HEK293 (cell line): ENCODE data around the gene FXR1.

Experiments used
- BCL11B ChIP-seq: fragments of 450-650 bp; formaldehyde crosslinking; IDR thresholded peaks from 2 replicates; pipeline ENCODE4 v1.5.1; 2016; ENCODE audit warnings: low read depth, missing biosample characterization, missing genetic modification characterization
- CTCF ChIP-seq: fragments of 450-650 bp; formaldehyde crosslinking; IDR thresholded peaks from 2 replicates; pipeline ENCODE4 v1.5.1; 2016; ENCODE audit warnings: missing biosample characterization, missing genetic modification characterization
- HOXC10 ChIP-seq: sonication (generic); formaldehyde crosslinking; IDR thresholded peaks from 2 replicates; pipeline ENCODE4 v1.8.1; 2023; ENCODE audit warnings: mild to moderate bottlenecking, missing genetic modification reagents
- PATZ1 ChIP-seq: fragments of 450-650 bp; formaldehyde crosslinking; IDR thresholded peaks from 2 replicates; pipeline ENCODE4 v1.5.1; 2016; ENCODE audit warnings: missing biosample characterization, missing genetic modification characterization
- REPIN1 ChIP-seq: fragments of 450-650 bp; formaldehyde crosslinking; IDR thresholded peaks from 2 replicates; pipeline ENCODE4 v1.5.1; 2017; ENCODE audit warnings: missing biosample characterization, missing genetic modification characterization, low read depth
- REST ChIP-seq: fragments of 450-650 bp; formaldehyde crosslinking; IDR thresholded peaks from 2 replicates; pipeline ENCODE4 v1.5.1; 2016; ENCODE audit warnings: missing biosample characterization, missing genetic modification characterization
- SCRT2 ChIP-seq: fragments of 450-650 bp; formaldehyde crosslinking; IDR thresholded peaks from 2 replicates; pipeline ENCODE4 v1.5.1; 2016; ENCODE audit warnings: missing biosample characterization, missing genetic modification characterization
- TSHZ1 ChIP-seq: fragments of 450-650 bp; formaldehyde crosslinking; IDR thresholded peaks from 2 replicates; pipeline ENCODE4 v1.5.1; 2016; ENCODE audit warnings: missing biosample characterization, missing genetic modification characterization, borderline replicate concordance
- YY1 ChIP-seq: fragments of 450-650 bp; formaldehyde crosslinking; IDR thresholded peaks from 2 replicates; pipeline ENCODE4 v1.5.1; 2018; ENCODE audit warnings: missing biosample characterization, missing genetic modification characterization
- ZNF10 ChIP-seq: fragments of 450-650 bp; formaldehyde crosslinking; IDR thresholded peaks from 2 replicates; pipeline ENCODE4 v1.5.1; 2017; ENCODE audit warnings: missing biosample characterization, missing genetic modification characterization
- ZNF2 ChIP-seq: fragments of 450-650 bp; formaldehyde crosslinking; IDR thresholded peaks from 2 replicates; pipeline ENCODE4 v1.5.1; 2016; ENCODE audit warnings: missing biosample characterization, missing genetic modification characterization
- ZNF510 ChIP-seq: fragments of 450-650 bp; formaldehyde crosslinking; IDR thresholded peaks from 2 replicates; pipeline ENCODE4 v1.5.1; 2018; ENCODE audit warnings: mild to moderate bottlenecking, missing genetic modification characterization, missing biosample characterization; ENCODE audit not compliant: insufficient replicate concordance
- ZNF670 ChIP-seq: fragments of 450-650 bp; formaldehyde crosslinking; IDR thresholded peaks from 2 replicates; pipeline ENCODE4 v1.5.1; 2016; ENCODE audit warnings: missing biosample characterization, missing genetic modification characterization, low read depth
- ZNF785 ChIP-seq: fragments of 450-650 bp; formaldehyde crosslinking; IDR thresholded peaks from 2 replicates; pipeline ENCODE4 v1.5.1; 2016; ENCODE audit warnings: missing biosample characterization, missing genetic modification characterization

GRCh38 chr3:180871901-180872300 lies 40.6 kb upstream of the FXR1 start:
- TF ChIP-seq TSHZ1 (tag by site-specific recombination) (no peak), REPIN1 (no peak), SCRT2 (tag by site-specific recombination) (no peak), HOXC10 (CRISPR knock-in tag) (no peak), ZNF510 (tag by site-specific recombination) (no peak), REST (tag by site-specific recombination) (no peak), CTCF (tag by site-specific recombination) (no peak), ZNF785 (tag by site-specific recombination) (no peak), PATZ1 (tag by site-specific recombination) (no peak), ZNF670 (no peak), YY1 (tag by site-specific recombination) (no peak), ZNF2 (no peak), BCL11B (tag by site-specific recombination) (no peak), ZNF10 (no peak)
